SK-N-SH (cell line): ENCODE measurements around the gene BCAS4.

Experiments used
- POLR2AphosphoS5 ChIP-seq: IDR thresholded peaks from 2 replicates; pipeline ENCODE4 v1.6.1; 2012; ENCODE audit warnings: low read depth, low read length
- TCF12 ChIP-seq: IDR thresholded peaks from 2 replicates; pipeline ENCODE4 v1.4.0; 2012
- TF ChIP-seq, protein P1 (sequence below): fragments of 200-600 bp; sonication (generic); IDR thresholded peaks from 2 replicates; pipeline ENCODE4 v1.6.1; 2017; ENCODE audit warnings: antibody characterized with exemption, mild to moderate bottlenecking, moderate library complexity

DNA sequence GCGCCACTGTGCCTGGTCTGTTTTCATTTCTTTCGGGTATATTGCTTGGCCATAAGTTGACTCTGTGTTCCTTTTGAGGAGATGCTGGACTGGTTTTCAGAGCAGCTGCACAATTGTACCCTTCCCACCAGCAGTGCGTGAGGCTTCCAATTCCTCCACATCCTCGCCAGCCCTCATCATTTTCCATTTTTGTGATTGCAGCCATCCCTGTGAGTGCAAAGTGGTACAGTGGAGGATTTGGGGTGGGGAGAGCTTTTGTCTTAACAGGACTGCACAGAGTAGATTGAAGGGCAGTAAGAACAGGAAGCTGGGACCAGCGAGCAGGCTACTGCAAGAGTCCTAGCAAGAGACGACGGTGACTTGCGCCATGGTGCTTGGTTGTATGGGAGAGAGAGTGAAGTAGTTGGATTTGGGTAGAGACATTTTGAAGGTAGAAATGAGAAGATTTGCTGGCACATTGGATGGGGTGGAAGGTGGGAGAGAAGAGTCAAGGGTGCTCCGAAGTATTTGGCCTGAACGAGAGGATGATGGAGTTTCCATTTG lies 18.3 kb downstream of the BCAS4 start:
- no peak for TF ChIP-seq TCF12
- TF ChIP-seq POLR2AphosphoS5, result no peak
- TF ChIP-seq, protein P1, sequence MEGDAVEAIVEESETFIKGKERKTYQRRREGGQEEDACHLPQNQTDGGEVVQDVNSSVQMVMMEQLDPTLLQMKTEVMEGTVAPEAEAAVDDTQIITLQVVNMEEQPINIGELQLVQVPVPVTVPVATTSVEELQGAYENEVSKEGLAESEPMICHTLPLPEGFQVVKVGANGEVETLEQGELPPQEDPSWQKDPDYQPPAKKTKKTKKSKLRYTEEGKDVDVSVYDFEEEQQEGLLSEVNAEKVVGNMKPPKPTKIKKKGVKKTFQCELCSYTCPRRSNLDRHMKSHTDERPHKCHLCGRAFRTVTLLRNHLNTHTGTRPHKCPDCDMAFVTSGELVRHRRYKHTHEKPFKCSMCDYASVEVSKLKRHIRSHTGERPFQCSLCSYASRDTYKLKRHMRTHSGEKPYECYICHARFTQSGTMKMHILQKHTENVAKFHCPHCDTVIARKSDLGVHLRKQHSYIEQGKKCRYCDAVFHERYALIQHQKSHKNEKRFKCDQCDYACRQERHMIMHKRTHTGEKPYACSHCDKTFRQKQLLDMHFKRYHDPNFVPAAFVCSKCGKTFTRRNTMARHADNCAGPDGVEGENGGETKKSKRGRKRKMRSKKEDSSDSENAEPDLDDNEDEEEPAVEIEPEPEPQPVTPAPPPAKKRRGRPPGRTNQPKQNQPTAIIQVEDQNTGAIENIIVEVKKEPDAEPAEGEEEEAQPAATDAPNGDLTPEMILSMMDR, result no peak
